Stimulated activated CD4-positive, alpha-beta T cell treated with anti-CD3 and anti-CD28 coated beads, Interleukin-1b, Interleukin-23, amount 100 ng/mL, for 48 hours (primary cell): ENCODE measurements around the gene EVX1.

Source experiments
- DNase-seq: peaks from one replicate; pipeline ENCODE4 v3.0.0-alpha.2; 2020

Gene EVX1

DNA sequence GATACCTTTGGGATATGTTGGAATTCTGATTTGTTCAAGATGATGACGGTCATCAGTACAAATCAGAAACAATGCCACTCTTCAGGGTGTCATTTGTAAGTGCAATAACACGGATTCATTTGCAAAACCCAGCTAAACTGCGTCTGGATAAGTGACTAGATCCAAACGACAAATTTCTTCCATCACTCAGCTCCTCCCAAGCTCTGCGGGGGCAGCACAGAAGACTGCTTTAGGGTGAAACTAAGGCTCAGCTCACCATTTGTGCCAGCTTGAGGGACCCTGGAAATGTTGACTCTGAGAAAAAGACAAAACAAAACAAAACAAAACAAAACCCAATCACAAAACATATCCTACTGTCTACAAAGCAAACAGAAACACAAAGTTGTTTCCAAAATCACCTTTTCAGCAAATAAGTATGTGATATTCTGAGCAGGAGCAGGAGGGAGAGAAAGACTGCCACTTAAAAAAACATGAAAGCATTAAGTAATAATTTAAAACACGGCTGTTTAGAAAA lies 8.0 kb downstream of the EVX1 start:
- DNase-seq, result no peak

DNA sequence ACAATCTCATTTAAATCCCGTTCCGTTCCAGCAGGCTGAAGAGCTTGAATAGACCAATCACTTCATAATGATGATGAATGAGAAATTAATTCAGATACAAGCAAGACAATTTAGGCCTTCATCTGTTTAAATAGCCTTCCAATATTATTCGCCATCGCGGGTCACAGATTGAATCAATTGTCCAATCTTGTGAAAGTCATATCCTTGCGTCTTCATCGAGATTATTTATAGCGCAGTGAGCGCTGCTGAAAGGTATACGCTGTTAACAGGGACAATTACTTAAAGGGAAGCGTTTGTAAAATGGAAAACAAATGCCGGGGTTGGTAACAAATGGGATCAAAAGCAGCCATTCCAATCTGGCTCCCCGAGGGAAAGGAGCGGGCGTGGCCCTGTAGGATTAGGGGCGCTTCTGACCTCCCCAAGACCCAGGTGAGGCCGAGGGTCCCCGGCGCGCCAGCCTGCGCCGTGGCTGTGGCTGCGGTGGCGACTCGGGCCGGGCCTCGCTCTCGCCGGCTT lies 8.6 kb downstream of the EVX1 start:
- DNase-seq, result no peak

DNA sequence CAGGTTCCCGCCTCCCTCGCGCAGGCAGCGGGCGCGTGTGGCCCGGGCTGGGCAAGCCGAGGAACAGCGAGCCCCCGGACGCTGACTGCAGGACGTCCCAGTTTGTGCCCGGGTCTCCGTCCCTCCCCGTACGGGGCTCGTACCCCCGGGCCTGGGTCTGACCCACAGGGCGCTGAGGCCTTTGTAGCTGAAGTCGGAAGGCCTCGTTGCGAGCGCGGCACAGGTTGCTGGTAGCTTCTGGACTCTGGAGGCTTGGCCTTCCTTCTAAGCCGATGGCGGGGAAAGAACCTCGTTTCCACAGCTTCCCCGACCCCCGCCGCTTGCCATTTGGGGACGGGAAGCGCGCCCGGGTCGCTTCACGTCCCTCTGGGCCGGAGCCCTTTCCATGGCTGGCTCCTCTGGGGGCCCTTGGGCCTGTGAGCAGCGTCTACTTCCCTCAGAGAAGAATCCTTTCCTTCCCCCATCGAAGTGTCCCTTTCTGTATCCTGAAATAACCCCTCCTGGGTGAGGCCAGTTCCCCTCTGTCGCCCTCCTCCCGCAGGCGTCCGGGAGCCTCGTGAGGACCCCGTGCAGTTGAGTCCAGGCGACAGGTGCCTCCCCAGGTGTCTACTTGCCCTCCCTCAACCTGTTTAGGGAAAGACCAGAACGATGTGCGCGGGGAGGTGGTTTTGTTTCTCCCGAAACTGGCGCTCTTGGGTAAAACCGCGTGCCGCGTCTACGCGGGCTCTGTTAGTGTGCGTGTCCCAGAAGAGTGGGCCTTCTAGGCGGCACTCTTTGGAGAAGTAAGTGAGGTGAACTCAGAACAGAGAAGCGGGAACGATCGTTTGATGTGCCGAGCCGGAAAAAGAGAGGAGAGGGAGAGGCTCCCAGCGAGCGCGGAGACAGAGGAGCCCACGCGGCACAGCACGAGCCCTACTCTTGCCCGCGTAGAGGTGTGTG lies 9.3 kb downstream of the EVX1 start:
- no peak for DNase-seq

DNA sequence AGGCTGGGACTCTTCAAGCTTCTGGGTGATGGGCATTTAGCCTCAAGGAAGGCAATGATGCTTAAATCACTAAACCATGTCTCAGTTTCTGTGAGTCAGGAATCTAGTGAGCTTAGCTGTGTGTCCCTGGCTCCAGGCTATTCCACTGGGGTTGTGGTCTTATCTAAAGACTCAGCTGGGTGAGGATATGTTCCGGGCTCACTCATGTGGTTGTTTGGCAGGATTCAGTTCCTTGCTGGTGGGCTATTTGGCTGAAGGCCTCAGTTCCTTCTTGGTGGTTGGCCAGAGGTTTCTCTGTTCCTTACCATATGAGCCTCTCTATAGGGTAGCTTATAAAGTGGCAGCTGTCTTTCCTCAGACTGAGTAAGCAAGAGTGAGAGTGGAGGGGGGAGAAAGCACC lies 12.0 kb downstream of the EVX1 start:
- no peak for DNase-seq

DNA sequence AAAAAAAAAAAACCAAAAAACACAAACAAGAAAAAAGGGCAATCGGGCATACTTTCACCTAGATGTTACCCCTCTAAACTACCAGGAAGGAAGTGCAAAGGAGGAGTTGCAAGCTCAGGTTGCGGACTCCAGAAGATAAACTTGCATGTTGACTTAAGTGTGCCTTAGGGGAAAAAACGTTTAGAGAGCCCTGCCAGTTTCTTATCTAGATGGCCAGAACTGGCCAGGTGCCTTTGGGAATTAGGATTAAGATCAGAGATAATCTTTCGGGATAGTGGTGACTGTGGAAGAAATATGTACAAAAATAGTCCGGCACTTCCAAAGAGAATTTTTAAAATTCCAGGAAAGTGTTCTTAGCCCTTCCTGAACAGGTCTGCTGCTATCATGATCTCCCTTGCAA lies 17.6 kb downstream of the EVX1 start:
- DNase-seq, result no peak

DNA sequence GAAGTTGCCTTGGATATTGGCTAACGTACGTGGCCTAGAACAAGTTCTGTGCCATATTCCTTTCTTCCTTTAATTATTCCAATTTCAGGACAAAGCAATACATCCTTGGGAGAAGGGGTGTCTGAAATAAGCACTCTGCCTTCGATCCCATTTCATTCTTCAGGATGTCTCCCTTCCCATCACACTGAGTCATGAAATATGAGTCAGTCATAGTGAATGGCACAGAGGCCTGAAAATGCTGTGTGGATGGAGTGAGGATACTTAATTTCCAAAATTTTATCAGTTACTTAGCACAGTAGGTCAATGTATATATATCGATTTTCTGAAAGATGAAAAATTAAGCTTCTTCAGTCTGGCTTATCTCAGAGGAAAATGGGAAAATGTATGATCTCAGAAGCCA lies 19.5 kb downstream of the EVX1 start:
- DNase-seq, result no peak

DNA sequence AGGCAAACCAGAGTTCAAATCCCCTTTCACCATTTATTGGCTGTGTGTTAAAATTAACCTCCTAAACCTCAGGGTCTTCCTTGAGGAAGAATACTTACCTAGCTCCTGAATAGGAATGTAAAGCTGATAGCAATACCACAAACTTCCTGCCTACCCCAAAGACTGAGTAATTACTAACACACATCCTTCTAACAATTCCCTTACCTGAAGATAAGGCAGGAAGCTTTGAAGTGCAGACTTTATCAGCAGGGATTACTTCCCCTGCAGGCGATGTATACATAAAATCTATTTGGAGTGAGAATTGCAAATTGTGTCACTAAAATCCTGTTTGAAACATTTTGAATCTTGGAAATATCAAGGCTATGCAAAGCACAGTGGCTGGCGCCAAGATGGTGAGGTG lies 21.2 kb downstream of the EVX1 start:
- DNase-seq, result no peak

DNA sequence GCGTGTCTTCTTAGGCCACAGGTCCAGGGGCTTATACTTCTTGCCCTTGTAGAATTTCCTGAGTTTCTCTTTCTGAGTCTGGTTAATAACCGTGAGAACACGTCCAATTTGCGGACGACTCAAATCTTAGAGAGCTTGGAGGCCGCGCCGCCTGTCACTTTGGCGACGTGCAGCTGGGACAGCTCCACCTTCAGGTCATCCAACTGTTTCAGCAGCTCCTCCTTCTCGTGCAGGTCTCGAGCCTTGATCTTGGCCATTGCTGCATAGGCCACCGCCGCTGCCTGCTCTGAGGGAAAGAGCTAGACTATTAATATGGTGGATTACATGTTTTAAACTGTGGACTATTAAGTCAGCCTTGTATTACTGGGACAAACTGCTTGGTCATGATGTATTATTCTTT lies 26.9 kb downstream of the EVX1 start:
- DNase-seq, result no peak

DNA sequence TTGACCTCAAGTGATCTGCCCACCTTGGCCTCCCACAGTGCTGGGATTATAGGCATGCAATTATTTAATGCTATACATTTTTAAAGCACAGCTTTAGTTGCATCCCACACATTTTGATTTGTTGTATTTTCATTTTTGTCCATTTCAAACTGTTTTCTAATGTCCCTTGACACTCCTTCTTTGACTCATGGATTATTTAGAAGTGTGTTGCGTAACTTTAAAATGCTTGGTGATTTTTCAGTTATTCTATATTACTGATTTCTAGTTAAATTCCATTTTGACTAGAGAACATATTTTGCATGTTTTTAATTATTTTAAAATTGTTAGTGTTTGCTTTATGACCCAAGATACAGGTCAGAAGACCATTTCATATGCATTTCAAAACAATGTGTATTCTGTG lies 28.8 kb downstream of the EVX1 start:
- no peak for DNase-seq

DNA sequence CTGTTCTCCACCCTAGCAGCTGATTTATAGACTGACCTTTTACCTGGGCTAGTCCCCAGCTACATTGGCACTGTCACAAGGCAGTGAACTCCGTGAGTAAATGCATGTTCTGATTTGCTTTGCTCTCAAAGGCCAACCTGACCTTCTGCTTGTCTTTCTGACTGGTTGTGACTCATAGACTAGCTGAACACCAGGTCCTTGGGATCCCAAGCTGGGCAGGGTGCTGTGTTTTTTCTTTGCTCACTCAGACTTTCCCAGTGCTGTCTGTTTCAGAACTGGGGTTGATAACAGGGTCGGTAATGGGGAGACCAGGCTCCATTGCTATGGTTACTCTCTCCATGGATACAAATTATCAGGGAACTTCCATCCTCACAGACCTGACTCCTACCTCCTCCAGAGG lies 35.0 kb downstream of the EVX1 start:
- no peak for DNase-seq

DNA sequence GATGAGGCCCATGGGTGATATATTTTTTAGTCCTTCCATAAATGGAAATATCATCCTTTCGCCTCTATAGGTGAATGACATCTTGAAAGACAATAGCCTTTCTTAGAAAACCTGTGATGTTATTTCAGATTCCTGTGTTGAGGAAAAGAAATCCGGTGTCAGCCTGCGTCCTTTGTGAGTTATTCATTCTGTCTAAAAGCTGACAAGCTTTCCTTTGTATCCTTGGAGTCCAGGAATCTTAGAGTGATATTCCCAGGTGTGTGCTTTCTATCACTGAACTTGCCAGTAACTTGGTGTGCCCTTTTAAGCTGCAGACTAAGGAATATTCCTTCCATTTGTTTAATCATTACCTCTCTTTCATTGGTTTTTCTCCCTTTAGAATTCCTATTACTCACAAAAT lies 41.0 kb downstream of the EVX1 start:
- no peak for DNase-seq

DNA sequence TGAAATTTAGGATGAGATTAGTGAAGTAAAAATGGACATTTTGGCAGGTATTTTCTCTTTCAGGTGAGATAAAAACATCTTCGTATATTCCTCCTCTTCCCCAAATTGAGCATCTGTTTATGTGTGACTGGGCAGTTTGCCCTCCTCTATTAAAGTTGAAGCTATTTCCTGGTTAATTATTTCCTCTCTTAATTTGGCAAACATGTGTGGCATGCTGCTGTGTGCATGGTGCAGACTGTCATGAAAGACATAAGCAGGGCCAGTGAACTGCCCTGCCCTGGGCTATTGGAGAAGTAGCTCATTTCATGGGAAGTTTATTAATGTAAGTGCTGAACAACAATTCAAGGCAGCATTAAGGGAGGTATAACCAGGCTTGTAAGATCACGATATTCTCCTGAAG lies 52.6 kb downstream of the EVX1 start:
- DNase-seq, result no peak

DNA sequence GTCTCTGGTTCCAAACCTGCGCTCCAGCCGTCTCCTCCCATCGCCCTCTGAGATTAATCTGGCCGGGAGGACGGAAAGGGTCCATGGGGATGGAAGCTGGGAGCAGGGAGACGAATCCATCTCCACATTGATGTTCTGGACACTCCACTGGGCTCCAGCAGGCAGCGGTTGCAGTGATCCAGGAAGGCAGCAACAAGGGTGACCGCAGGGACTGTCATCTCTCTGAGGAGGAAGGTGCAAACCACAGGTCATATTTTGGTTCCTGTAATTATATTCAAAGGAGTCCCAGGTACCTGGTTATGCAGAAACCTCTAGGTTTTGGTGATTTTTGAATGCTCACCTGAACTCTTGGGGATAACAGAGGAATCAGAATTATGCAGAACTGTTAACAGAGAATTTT lies 54.8 kb downstream of the EVX1 start:
- no peak for DNase-seq
